CD4-positive, alpha-beta memory T cell (primary cell): ENCODE data around the gene CCL7. TPM values are rescaled to one million over a fixed set of nuclear protein-coding genes. Genes with fewer than 3 reads are reported as not detected.

Experiments used
- CTCF ChIA-PET: fragments of 350-600 bp; sonication (Branson Sonifier 250); formaldehyde crosslinking; loops from one replicate; lab custom pipeline; 2021; ENCODE audit warnings: inconsistent platforms; ENCODE audit not compliant: partially characterized antibody; lab: Charles Lee
- POLR2A ChIA-PET: fragments of 350-600 bp; sonication (Branson Sonifier 250); formaldehyde crosslinking; loops from one replicate; lab custom pipeline; 2021; ENCODE audit not compliant: partially characterized antibody; lab: Charles Lee
- DNase-seq, 5 donors: peaks; one replicate each; pipeline versions ENCODE4 v3.0.0 to v3.0.0-alpha.2; 2020 to 2022; ENCODE audit warnings: mixed read lengths in 1 of 5
- H3K27ac ChIP-seq: one replicate; pipeline ENCODE4 v1.7.0; 2013; ENCODE audit warnings: low read depth, low read length
- H3K27me3 ChIP-seq: 2 replicates; pipeline ENCODE4 v1.7.0; 2013; ENCODE audit warnings: mild to moderate bottlenecking, low read length, moderate library complexity; ENCODE audit not compliant: insufficient read depth
- H3K36me3 ChIP-seq: 2 replicates; pipeline ENCODE4 v1.7.0; 2013; ENCODE audit warnings: mild to moderate bottlenecking, low read length, moderate library complexity; ENCODE audit not compliant: insufficient read depth
- H3K4me1 ChIP-seq: 2 replicates; pipeline ENCODE4 v1.7.0; 2013; ENCODE audit warnings: mild to moderate bottlenecking, low read length, moderate library complexity; ENCODE audit not compliant: insufficient read depth
- H3K4me3 ChIP-seq, 2 donors: one replicate each; pipeline ENCODE4 v1.7.0; 2013; ENCODE audit warnings: low read length in 2 of 2, mild to moderate bottlenecking in 1 of 2
- H3K9me3 ChIP-seq, 2 donors: one replicate each; pipeline ENCODE4 v1.7.0; 2013; ENCODE audit warnings: low read length in 2 of 2, control low read depth in 1 of 2; ENCODE audit not compliant: control insufficient read depth in 1 of 2
- H3K27ac Mint-ChIP-seq, 7 donors: one replicate each; pipeline ENCODE4 v1.8.0; 2020 to 2021; ENCODE audit warnings: mixed read lengths in 7 of 7, mild to moderate bottlenecking in 6 of 7, inconsistent platforms in 3 of 7, moderate library complexity in 3 of 7
- H3K27me3 Mint-ChIP-seq, 2 donors: one replicate each; pipeline ENCODE4 v1.8.0; 2020 to 2021; ENCODE audit warnings: mixed read lengths in 2 of 2
- H3K36me3 Mint-ChIP-seq, 2 donors: one replicate each; pipeline ENCODE4 v1.8.0; 2020 to 2021; ENCODE audit warnings: mixed read lengths in 2 of 2, inconsistent platforms in 1 of 2, mild to moderate bottlenecking in 1 of 2
- H3K4me1 Mint-ChIP-seq, 4 donors: one replicate each; pipeline ENCODE4 v1.8.0; 2020 to 2021; ENCODE audit warnings: mixed read lengths in 4 of 4, mild to moderate bottlenecking in 1 of 4
- H3K4me3 Mint-ChIP-seq, 8 donors: one replicate each; pipeline ENCODE4 v1.8.0; 2020 to 2021; ENCODE audit warnings: mixed read lengths in 8 of 8, mild to moderate bottlenecking in 7 of 8, moderate library complexity in 6 of 8, inconsistent platforms in 3 of 8
- H3K9me3 Mint-ChIP-seq, 8 donors: one replicate each; pipeline ENCODE4 v1.8.0; 2020 to 2021; ENCODE audit warnings: mixed read lengths in 8 of 8, mild to moderate bottlenecking in 5 of 8, inconsistent platforms in 3 of 8, moderate library complexity in 1 of 8
- intact Hi-C: fragments of 100-400 bp; cut with micrococcal nuclease; formaldehyde crosslinking; loops from one replicate; pipeline ENCODE4 v1.15.1; 2023
- polyA plus RNA-seq, 2 donors: library from polyadenylated mRNA; unstranded; fragments of 300-500 nt; fragmentation: Illumina TruSeq; gene quantifications; one replicate each; pipeline ENCODE4 v1.2.3, GENCODE V29; 2021
- total RNA-seq, 2 experiments: library from RNA; stranded (reverse); gene quantifications; one replicate each; pipeline ENCODE4 v1.2.3, GENCODE V29; 2021

The CCL7 gene
- total and polyA plus RNA-seq, 4 experiments from 2014 or later: not detected

DNA sequence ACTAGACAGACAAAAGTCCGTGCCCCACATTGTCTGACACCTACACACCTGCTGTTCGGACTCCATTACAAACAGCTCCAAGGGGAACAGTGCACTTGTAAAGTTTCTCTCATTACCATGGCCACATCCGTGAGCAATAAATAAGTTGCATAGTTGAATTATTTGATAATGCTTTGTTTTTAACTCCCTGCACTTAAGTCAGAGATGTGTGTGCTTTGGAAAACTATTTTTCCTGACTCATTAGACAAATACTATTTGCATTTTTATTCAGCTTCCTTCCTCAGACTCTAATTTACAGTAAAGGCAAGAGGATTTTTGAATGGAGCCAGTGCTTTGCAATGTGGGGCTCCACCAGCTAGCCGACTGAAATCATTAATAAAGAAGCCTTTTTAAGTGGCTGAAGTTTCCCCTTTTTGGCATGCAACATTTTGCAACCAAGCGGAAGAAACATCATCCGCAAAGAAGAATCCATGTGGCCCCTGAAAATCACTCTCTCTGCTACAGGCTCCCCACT lies 21.5 kb upstream of the CCL7 start:
- no peak overlapping the region for H3K27ac Mint-ChIP-seq
- H3K27me3 Mint-ChIP-seq: peaks cover 7 to 9% of the 10 kb centered on the region in 2 donors
- H3K4me3 ChIP-seq: no peak overlapping the region
- H3K36me3 ChIP-seq: no peaks in the 10 kb centered on the region
- H3K4me1 Mint-ChIP-seq: no peaks in the 10 kb centered on the region
- ChIA-PET CTCF (no interaction called here), POLR2A (no interaction called here)
- H3K4me1 ChIP-seq: no peaks in the 10 kb centered on the region
- H3K9me3 ChIP-seq: no peaks in the 10 kb centered on the region
- H3K9me3 Mint-ChIP-seq: peaks cover 0 to 3% (median 0%) of the 10 kb centered on the region in 8 donors
- no peak for DNase-seq
- H3K27me3 ChIP-seq: peaks cover 7% of the 10 kb centered on the region
- H3K27ac ChIP-seq: no peak overlapping the region
- no peak overlapping the region for H3K4me3 Mint-ChIP-seq
- no peaks in the 10 kb centered on the region for H3K36me3 Mint-ChIP-seq
- intact Hi-C loops: no loop called here

DNA sequence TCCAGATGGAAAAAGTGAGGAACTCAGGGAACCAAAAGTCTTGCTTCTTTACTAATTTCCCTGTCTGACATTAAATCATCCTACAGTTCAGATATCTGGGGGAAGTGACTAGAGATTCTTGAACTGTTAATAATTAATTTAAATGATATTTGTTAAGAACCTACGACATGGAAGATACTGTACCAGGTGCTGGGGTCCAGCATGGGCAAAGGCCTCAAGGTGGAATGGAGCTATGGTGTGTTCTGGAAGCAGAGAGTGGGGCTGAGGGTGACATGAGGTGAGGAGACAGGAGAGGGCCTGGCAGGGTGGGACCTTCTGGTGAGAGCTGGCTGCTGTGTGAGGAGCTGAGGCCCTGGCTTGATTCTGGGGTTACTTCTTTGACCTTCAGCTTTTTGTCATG lies 21.0 kb upstream of the CCL7 start:
- H3K9me3 Mint-ChIP-seq: peaks cover 0 to 3% (median 0%) of the 10 kb centered on the region in 8 donors
- Histone ChIP-seq H3K9me3 (no peaks in the 10 kb centered on the region), H3K36me3 (no peaks in the 10 kb centered on the region), H3K27me3 (peaks cover 7% of the 10 kb centered on the region), H3K4me3 (no peak overlapping the region), H3K27ac (no peak overlapping the region), H3K4me1 (no peaks in the 10 kb centered on the region)
- intact Hi-C loops: no loop called here
- H3K36me3 Mint-ChIP-seq: no peaks in the 10 kb centered on the region
- no peak overlapping the region for H3K4me3 Mint-ChIP-seq
- POLR2A ChIA-PET: no interaction called here
- H3K27me3 Mint-ChIP-seq: peaks cover 7 to 12% of the 10 kb centered on the region in 2 donors
- H3K4me1 Mint-ChIP-seq: no peaks in the 10 kb centered on the region
- CTCF ChIA-PET: no interaction called here
- H3K27ac Mint-ChIP-seq: no peak overlapping the region
- DNase-seq: no peak

- Histone ChIP-seq H3K9me3 (no peaks in the 10 kb centered on the region), H3K27ac (no peak overlapping the region), H3K4me1 (no peaks in the 10 kb centered on the region), H3K27me3 (peaks cover 7% of the 10 kb centered on the region), H3K4me3 (no peak overlapping the region), H3K36me3 (no peaks in the 10 kb centered on the region)
- intact Hi-C loops: no loop called here
- Mint-ChIP-seq H3K9me3 (peaks cover 0 to 3% (median 0%) of the 10 kb centered on the region in 8 donors), H3K27me3 (peaks cover 7 to 16% of the 10 kb centered on the region in 2 donors), H3K4me3 (no peak overlapping the region), H3K36me3 (no peaks in the 10 kb centered on the region), H3K27ac (no peak overlapping the region), H3K4me1 (no peaks in the 10 kb centered on the region)
- no peak for DNase-seq
- POLR2A ChIA-PET: no interaction called here
- CTCF ChIA-PET: no interaction called here
Measured at GRCh38 chr17:34249478-34249877, 20.5 kb upstream of the CCL7 start.

- Mint-ChIP-seq H3K36me3 (no peaks in the 10 kb centered on the region), H3K27me3 (peaks cover 14 to 26% of the 10 kb centered on the region in 2 donors), H3K27ac (no peak overlapping the region), H3K4me3 (no peak overlapping the region), H3K4me1 (peaks cover 0 to 4% (median 0%) of the 10 kb centered on the region in 4 donors), H3K9me3 (peaks cover 0 to 3% (median 0%) of the 10 kb centered on the region in 8 donors)
- ChIA-PET POLR2A (no interaction called here), CTCF (no interaction called here)
- Histone ChIP-seq H3K4me3 (no peak overlapping the region), H3K4me1 (no peaks in the 10 kb centered on the region), H3K9me3 (no peaks in the 10 kb centered on the region), H3K27me3 (peaks cover 7% of the 10 kb centered on the region), H3K27ac (no peak overlapping the region), H3K36me3 (no peaks in the 10 kb centered on the region)
- intact Hi-C loops: no loop called here
- DNase-seq: no peak
Measured at GRCh38 chr17:34251186-34251585, 18.8 kb upstream of the CCL7 start.

DNA sequence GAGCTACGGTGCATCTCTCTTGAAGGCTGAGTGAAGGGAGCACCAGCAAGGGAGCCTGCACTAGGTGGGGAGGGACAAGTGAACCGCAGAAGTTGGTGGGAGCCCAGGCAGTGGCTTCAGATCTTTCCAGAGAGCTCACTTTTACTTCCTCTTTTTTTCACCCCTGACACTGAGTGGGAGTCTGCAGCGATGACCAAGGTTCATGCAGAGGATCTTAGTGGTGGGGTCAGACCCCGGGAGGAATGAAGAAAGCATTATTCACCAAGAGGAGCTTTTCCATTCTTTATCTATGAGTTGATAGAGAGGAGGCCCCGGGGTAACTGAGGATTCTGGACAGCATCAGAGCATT lies 18.0 kb upstream of the CCL7 start:
- no peaks in the 10 kb centered on the region for H3K36me3 Mint-ChIP-seq
- no peak overlapping the region for H3K27ac ChIP-seq

DNA sequence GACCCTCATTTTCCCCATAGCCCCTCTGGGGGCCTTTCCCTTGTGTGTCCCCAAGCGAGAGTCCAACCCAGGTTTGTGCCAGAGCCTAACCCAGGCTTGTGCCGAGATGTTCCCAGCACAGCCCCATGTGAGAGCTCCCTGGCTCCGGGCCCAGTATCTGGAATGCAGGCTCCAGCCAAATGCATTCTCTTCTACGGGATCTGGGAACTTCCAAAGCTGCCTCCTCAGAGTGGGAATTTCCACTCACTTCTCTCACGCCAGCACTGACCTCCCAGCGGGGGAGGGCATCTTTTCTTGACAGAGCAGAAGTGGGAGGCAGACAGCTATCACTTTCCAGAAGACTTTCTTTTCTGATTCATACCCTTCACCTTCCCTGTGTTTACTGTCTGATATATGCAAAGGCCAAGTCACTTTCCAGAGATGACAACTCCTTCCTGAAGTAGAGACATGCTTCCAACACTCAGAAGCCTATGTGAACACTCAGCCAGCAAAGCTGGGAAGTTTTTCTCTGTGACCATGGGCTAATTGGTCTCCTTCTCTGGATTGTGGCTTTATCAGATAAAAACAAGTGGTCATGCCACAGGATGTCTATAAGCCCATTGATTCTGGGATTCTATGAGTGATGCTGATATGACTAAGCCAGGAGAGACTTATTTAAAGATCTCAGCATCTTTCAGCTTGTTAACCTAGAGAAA lies 17.4 kb upstream of the CCL7 start:
- intact Hi-C loops: no loop called here
- no peak overlapping the region for H3K4me3 Mint-ChIP-seq
- ChIA-PET CTCF (no interaction called here), POLR2A (no interaction called here)
- no peak for DNase-seq
- Histone ChIP-seq H3K27ac (no peak overlapping the region), H3K9me3 (no peaks in the 10 kb centered on the region), H3K27me3 (no peaks in the 10 kb centered on the region), H3K4me3 (no peak overlapping the region), H3K36me3 (no peaks in the 10 kb centered on the region), H3K4me1 (no peaks in the 10 kb centered on the region)
- H3K4me1 Mint-ChIP-seq: peaks cover 0 to 4% (median 0%) of the 10 kb centered on the region in 4 donors
- peaks cover 20 to 36% of the 10 kb centered on the region in 2 donors for H3K27me3 Mint-ChIP-seq
- no peak overlapping the region for H3K27ac Mint-ChIP-seq
- H3K9me3 Mint-ChIP-seq: no peaks in the 10 kb centered on the region
- H3K36me3 Mint-ChIP-seq: no peaks in the 10 kb centered on the region

More for the DNA sequence above, 18.0 kb upstream of the CCL7 start:
- ChIA-PET CTCF (no interaction called here), POLR2A (no interaction called here)
- Mint-ChIP-seq H3K4me3 (no peak overlapping the region), H3K9me3 (no peaks in the 10 kb centered on the region), H3K27ac (no peak overlapping the region), H3K27me3 (peaks cover 15 to 31% of the 10 kb centered on the region in 2 donors), H3K4me1 (peaks cover 0 to 4% (median 0%) of the 10 kb centered on the region in 4 donors)
- H3K4me1 ChIP-seq: no peaks in the 10 kb centered on the region
- no peak for DNase-seq
- intact Hi-C loops: no loop called here
- H3K27me3 ChIP-seq: peaks cover 4% of the 10 kb centered on the region
- no peaks in the 10 kb centered on the region for H3K9me3 ChIP-seq
- no peaks in the 10 kb centered on the region for H3K36me3 ChIP-seq
- no peak overlapping the region for H3K4me3 ChIP-seq

- peaks cover 23 to 38% of the 10 kb centered on the region in 2 donors for H3K27me3 Mint-ChIP-seq
- POLR2A ChIA-PET: no interaction called here
- intact Hi-C loops: no loop called here
Measured at GRCh38 chr17:34253139-34253525, 16.9 kb upstream of the CCL7 start.

More at GRCh38 chr17:34253139-34253525, 16.9 kb upstream of the CCL7 start:
- Mint-ChIP-seq H3K36me3 (no peaks in the 10 kb centered on the region), H3K27ac (no peak overlapping the region), H3K4me1 (peaks cover 0 to 4% (median 0%) of the 10 kb centered on the region in 4 donors), H3K9me3 (no peaks in the 10 kb centered on the region), H3K4me3 (no peak overlapping the region)
- DNase-seq: no peak
- H3K36me3 ChIP-seq: no peaks in the 10 kb centered on the region
- H3K4me1 ChIP-seq: no peaks in the 10 kb centered on the region
- CTCF ChIA-PET: no interaction called here
- H3K27ac ChIP-seq: no peak overlapping the region
- no peaks in the 10 kb centered on the region for H3K9me3 ChIP-seq
- H3K4me3 ChIP-seq: no peak overlapping the region
- H3K27me3 ChIP-seq: no peaks in the 10 kb centered on the region
